Kidney (tissue), 14 donors: ENCODE results near the gene C1QTNF12. TPM values are rescaled to one million over a fixed set of nuclear protein-coding genes. Genes with fewer than 3 reads are reported as not detected.

Experiments used
- DNase-seq, 5 donors: peaks; one replicate each; pipeline ENCODE4 v3.0.0-alpha.2; 2013 to 2020
- FAIRE-seq: peaks from 2 replicates; lab custom pipeline; 2012; peaks lifted over from hg19 to GRCh38; lab: Jason Lieb, UNC
- H3K27ac ChIP-seq, 2 donors: one replicate each; pipeline ENCODE4 v1.7.0; 2013; ENCODE audit warnings: low read depth in 2 of 2, low read length in 2 of 2, inconsistent platforms in 1 of 2
- H3K27me3 ChIP-seq: one replicate; pipeline ENCODE4 v1.7.1; 2013; ENCODE audit warnings: low read length, inconsistent platforms; ENCODE audit not compliant: control insufficient read depth, insufficient read depth
- H3K36me3 ChIP-seq, 3 donors: one replicate each; pipeline versions ENCODE4 v1.7.0 to v1.7.1; 2013; ENCODE audit warnings: low read length in 3 of 3, control low read depth in 1 of 3, inconsistent platforms in 1 of 3; ENCODE audit not compliant: insufficient read depth in 3 of 3, control insufficient read depth in 2 of 3
- H3K4me1 ChIP-seq, 3 donors: one replicate each; pipeline versions ENCODE4 v1.7.0 to v1.7.1; 2013; ENCODE audit warnings: low read length in 3 of 3, inconsistent platforms in 1 of 3, low read depth in 1 of 3; ENCODE audit not compliant: control insufficient read depth in 2 of 3, insufficient read depth in 2 of 3
- H3K4me3 ChIP-seq, 3 donors: one replicate each; pipeline versions ENCODE4 v1.7.0 to v1.8.1; 2013; ENCODE audit warnings: low read length in 3 of 3, control low read depth in 1 of 3, inconsistent platforms in 1 of 3
- H3K9ac ChIP-seq, 3 donors: one replicate each; pipeline versions ENCODE4 v1.7.0 to v1.7.1; 2013; ENCODE audit warnings: low read length in 3 of 3, control low read depth in 1 of 3, inconsistent platforms in 1 of 3
- H3K9me3 ChIP-seq, 3 donors: one replicate each; pipeline versions ENCODE4 v1.7.0 to v1.7.1; 2013; ENCODE audit warnings: low read length in 3 of 3, control low read depth in 1 of 3, inconsistent platforms in 1 of 3; ENCODE audit not compliant: control insufficient read depth in 2 of 3, insufficient read depth in 1 of 3
- CTCF ChIP-seq: IDR thresholded peaks from 3 replicates; pipeline ENCODE4 v1.5.1; 2012; ENCODE audit warnings: mild to moderate bottlenecking, moderate library complexity, borderline replicate concordance; ENCODE audit not compliant: insufficient read depth; ENCODE audit errors: extremely low read depth
- intact Hi-C: fragments of 100-400 bp; cut with DNase I; formaldehyde crosslinking; loops from one replicate; pipeline ENCODE4 v1.11.1; 2022
- polyA plus RNA-seq: library from polyadenylated mRNA; stranded (reverse); fragments of 350-450 nt; fragmentation: Illumina TruSeq; extraction: RNeasy Lipid Tissue Mini Kit (QIAGEN cat#74804); gene quantifications from one replicate; pipeline ENCODE4 v1.2.3, GENCODE V29; 2014; ENCODE audit warnings: low read depth, low replicate concordance; ENCODE audit not compliant: insufficient read depth
- total RNA-seq: library from RNA; stranded (reverse); fragmentation: NEBNext Ultra II Directional; extraction: Animal tissue kit (Norgen Biotek cat#: 25700); gene quantifications from one replicate; pipeline ENCODE4 v1.2.1, GENCODE V29; 2021
- donor health status: control.
- donor health status: control.
- donor health status: control.
- donor health status: control.
- donor health status: control.
- donor health status: DM: yes; HTN: yes; CAD: no.
- donor health status: Normal renal cell carcinoma (clear cell type).

The C1QTNF12 gene
- total and polyA plus RNA-seq, 2 donors from 2014 or later, result 3.1 to 9.9 TPM

DNA sequence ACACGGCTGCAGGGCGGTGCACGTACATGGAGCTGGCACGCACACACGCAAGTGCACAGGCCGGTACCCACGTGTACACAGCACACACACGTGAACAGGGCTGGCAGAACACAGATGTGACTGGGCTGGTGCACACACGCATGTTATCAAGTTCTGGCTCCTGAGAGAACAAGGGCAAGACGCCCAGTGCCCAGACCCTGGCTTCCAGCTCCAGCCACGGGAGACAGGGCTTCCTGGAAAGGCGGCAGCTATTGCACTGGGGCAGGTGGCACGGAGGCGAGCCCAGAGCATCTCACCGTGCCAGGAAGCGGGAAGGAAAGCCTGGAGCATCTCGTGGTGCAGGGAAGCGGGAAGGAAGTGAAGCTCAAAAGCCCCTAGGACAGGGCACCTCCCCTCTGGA, 20.6 kb downstream of the C1QTNF12 start:
- no peak for TF ChIP-seq CTCF
- H3K9ac ChIP-seq, result no peak overlapping the region
- no peaks in the 10 kb centered on the region for H3K9me3 ChIP-seq
- DNase-seq, result no peak
- no peak overlapping the region for H3K4me3 ChIP-seq
- no peak overlapping the region for H3K27ac ChIP-seq
- intact Hi-C loops, result no loop called here
- no peaks in the 10 kb centered on the region for H3K27me3 ChIP-seq
- peaks cover 4 to 27% (median 23%) of the 10 kb centered on the region in 3 donors for H3K36me3 ChIP-seq
- FAIRE-seq, result no peak
- peaks cover 0 to 15% (median 12%) of the 10 kb centered on the region in 3 donors for H3K4me1 ChIP-seq

- Histone ChIP-seq H3K9me3 (no peaks in the 10 kb centered on the region), H3K4me3 (no peak overlapping the region), H3K27me3 (no peaks in the 10 kb centered on the region), H3K4me1 (peaks cover 0 to 10% (median 10%) of the 10 kb centered on the region in 3 donors), H3K9ac (no peak overlapping the region), H3K36me3 (peaks cover 4 to 29% (median 26%) of the 10 kb centered on the region in 3 donors), H3K27ac (no peak overlapping the region)
- no peak for DNase-seq
- no peak for TF ChIP-seq CTCF
- intact Hi-C loops, result no loop called here
- no peak for FAIRE-seq
Observed at GRCh38 chr1:1225238-1225845, 21.2 kb downstream of the C1QTNF12 start.

DNA sequence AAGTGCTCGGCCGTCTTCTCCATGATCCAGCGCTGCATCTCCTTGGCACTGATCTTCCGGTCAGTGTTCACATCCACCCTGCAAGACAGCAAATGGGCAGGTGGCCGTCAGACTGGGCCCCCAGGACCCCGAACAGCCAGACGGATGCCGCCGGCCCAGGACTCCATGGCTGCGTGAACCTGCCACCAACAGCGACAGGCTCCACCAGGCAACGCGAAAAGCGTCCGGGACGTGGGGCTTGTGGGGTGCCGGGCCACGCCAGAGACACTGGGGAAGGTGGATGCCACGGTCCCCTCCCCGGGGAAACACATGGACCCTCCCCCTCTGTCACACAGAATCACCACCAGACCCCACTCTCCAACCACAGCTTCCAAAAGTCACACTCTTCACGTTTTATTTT, 22.6 kb downstream of the C1QTNF12 start:
- H3K9ac ChIP-seq, result no peak overlapping the region
- no peak for TF ChIP-seq CTCF
- no peak for FAIRE-seq
- peaks cover 0 to under 1% (median 0%) of the 10 kb centered on the region in 3 donors for H3K4me1 ChIP-seq
- H3K4me3 ChIP-seq, result no peak overlapping the region
- H3K9me3 ChIP-seq, result no peaks in the 10 kb centered on the region
- no peaks in the 10 kb centered on the region for H3K27me3 ChIP-seq
- peaks cover 4 to 29% (median 27%) of the 10 kb centered on the region in 3 donors for H3K36me3 ChIP-seq
- no peak for DNase-seq
- no peak overlapping the region for H3K27ac ChIP-seq
- intact Hi-C loops, result no loop called here
